NT2/D1 (cell line): ENCODE measurements around the gene CTSA.
"Not testable (repeated sequence)": the region's sequence is repeated elsewhere in the genome, so short reads cannot be mapped to it uniquely, and the experiment has no call there.

Experiments used
- SUZ12 ChIP-seq: IDR thresholded peaks from 2 replicates; pipeline ENCODE4 v1.6.1; 2011; ENCODE audit not compliant: insufficient read length, insufficient read depth; ENCODE audit errors: extremely low read depth
- YY1 ChIP-seq: IDR thresholded peaks from 2 replicates; pipeline ENCODE4 v1.6.1; 2011; ENCODE audit not compliant: insufficient read length, insufficient read depth
- ZNF274 ChIP-seq: IDR thresholded peaks from 2 replicates; pipeline ENCODE4 v1.6.1; 2011; ENCODE audit warnings: mild to moderate bottlenecking, low read depth, low read length

DNA sequence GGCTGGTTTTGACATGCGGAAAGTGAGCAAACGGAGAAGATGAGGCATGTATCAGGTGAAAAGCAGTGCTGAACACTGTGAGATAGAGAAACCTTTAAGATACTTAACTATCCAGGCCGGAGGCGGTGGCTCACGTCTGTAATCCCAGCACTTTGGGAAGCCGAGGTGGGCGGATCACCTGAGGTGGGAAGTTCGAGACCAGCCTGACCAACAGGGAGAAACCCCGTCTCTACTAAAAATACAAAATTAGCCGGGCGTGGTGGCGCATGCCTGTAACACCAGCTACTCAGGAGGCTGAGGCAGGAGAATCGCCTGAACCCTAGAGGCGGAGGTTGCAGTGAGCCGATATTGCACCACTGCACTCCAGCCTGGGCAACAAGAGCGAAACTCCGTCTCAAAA is 40.5 kb downstream of the CTSA start:
- not testable (repeated sequence) for TF ChIP-seq SUZ12, ZNF274, YY1
